ENCODE results near the gene PRKN.
A peak's percentile ranks its signal among the peaks of the same experiment; 100 is the strongest.

Gene PRKN

DNA sequence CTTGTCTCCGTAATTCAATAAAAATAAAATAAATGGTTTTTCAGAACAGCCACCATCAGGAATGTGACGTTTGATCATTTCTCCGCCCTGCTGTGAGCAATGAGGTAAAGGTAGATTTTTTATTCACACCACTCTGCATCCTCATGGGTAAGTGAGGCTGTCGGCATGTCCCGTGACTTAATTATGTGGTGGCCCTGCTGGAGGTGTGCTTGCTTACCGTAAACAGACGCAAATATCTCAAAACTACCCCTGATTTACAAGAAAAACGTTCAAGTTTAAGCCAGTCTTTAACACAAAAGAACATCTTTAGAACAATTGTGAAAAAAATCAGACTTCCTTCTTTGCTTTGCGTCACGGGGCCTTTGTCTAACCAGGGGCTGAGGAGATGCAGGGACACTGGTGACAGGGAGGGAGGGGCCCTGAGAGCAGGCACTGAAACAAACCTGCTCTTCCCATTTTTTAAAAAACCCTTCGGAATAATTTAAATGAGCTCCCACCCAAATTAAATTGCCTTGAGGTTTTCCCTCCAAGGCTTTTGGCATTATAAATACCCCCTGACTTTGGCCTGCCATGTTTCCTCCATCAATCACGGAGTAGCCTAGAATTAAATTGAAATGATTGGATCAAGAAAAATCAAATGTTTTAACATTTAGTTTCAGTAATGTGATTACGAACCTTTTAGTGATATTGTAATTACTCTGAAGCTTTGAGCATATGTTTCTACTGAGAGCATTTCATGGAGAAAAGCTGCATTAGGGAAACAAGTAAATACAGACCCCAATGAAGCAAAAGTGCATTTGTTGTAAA, 13.4 kb downstream of the PRKN start:
- Histone ChIP-seq H3K4me3 (ENCODE audit: low read depth in 1 of 5, low read length in 5 of 5) (no peak overlapping the region), H3K4me1 (ENCODE audit: control insufficient read depth in 5 of 5, insufficient read depth in 5 of 5, low read length in 5 of 5) (peaks cover 0 to 8% (median 0%) of the 10 kb centered on the region in 5 donors), H3K27me3 (ENCODE audit: control insufficient read depth in 5 of 5, insufficient read depth in 4 of 5, low read length in 5 of 5) (no peaks in the 10 kb centered on the region), H3K9me3 (ENCODE audit: control insufficient read depth in 5 of 5, low read length in 5 of 5) (peaks cover 0 to 6% (median 0%) of the 10 kb centered on the region in 5 donors), H3K9ac (ENCODE audit: low read length in 5 of 5) (no peak overlapping the region), H3K27ac (ENCODE audit: low read depth, low read length) (no peak overlapping the region), H3K36me3 (ENCODE audit: control insufficient read depth in 5 of 5, insufficient read depth in 5 of 5, low read length in 5 of 5) (no peaks in the 10 kb centered on the region)

DNA sequence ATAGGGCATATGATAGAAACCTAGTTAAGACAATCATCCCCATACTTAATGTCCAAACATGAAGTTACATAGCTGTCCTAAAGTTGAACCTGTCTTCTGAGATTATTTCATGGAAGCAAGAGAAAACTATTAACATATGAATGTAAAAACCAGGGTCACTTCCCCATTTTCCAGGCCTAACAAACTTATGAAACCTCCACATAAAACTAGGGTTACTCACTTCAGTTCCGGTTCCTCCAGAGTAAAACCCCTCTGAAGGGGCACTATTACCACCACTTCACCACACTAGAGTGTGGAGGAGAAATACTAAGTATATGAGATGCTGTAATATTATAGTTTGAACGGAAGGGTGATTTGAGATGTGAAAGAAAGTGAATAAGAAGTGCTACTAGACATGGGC, 14.9 kb downstream of the PRKN start:
- H3K36me3 ChIP-seq (ENCODE audit: control insufficient read depth in 5 of 5, insufficient read depth in 5 of 5, low read length in 5 of 5), result no peaks in the 10 kb centered on the region

DNA sequence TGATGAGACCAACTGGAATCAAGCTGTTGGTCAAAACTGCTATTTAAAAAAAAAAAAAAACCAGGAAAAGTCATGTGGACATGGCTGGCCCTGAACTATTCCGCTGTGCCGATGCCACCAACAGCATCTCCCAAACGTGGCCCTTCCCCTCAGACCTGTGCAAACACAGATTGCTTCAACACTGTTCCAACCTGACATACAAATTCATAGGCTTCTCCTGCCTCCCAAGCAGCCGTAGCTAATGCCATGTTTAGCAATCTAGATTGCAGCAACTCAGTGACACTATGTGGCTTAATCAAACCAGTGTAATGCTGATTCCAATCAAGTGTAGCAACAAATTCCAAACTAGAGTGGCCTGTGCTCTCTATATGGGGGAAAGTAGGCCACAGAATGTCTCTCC, 16.2 kb downstream of the PRKN start:
- H3K9ac ChIP-seq (ENCODE audit: low read length in 5 of 5), result no peak overlapping the region
- H3K9me3 ChIP-seq (ENCODE audit: control insufficient read depth in 5 of 5, low read length in 5 of 5), result no peaks in the 10 kb centered on the region
- no peaks in the 10 kb centered on the region for H3K27me3 ChIP-seq (ENCODE audit: control insufficient read depth in 5 of 5, insufficient read depth in 4 of 5, low read length in 5 of 5)
- H3K4me3 ChIP-seq (ENCODE audit: low read depth in 1 of 5, low read length in 5 of 5), result no peak overlapping the region
- H3K27ac ChIP-seq (ENCODE audit: low read depth, low read length), result no peak overlapping the region
- H3K36me3 ChIP-seq (ENCODE audit: control insufficient read depth in 5 of 5, insufficient read depth in 5 of 5, low read length in 5 of 5), result no peaks in the 10 kb centered on the region
- peaks cover 0 to 10% (median 2%) of the 10 kb centered on the region in 5 donors for H3K4me1 ChIP-seq (ENCODE audit: control insufficient read depth in 5 of 5, insufficient read depth in 5 of 5, low read length in 5 of 5)

More for the DNA sequence above, 14.9 kb downstream of the PRKN start:
- no peak overlapping the region for H3K4me3 ChIP-seq (ENCODE audit: low read depth in 1 of 5, low read length in 5 of 5)
- no peaks in the 10 kb centered on the region for H3K27me3 ChIP-seq (ENCODE audit: control insufficient read depth in 5 of 5, insufficient read depth in 4 of 5, low read length in 5 of 5)
- no peak overlapping the region for H3K27ac ChIP-seq (ENCODE audit: low read depth, low read length)
- H3K4me1 ChIP-seq (ENCODE audit: control insufficient read depth in 5 of 5, insufficient read depth in 5 of 5, low read length in 5 of 5), result peaks cover 0 to 8% (median 0%) of the 10 kb centered on the region in 5 donors
- no peak overlapping the region for H3K9ac ChIP-seq (ENCODE audit: low read length in 5 of 5)
- peaks cover 0 to 6% (median 0%) of the 10 kb centered on the region in 5 donors for H3K9me3 ChIP-seq (ENCODE audit: control insufficient read depth in 5 of 5, low read length in 5 of 5)

DNA sequence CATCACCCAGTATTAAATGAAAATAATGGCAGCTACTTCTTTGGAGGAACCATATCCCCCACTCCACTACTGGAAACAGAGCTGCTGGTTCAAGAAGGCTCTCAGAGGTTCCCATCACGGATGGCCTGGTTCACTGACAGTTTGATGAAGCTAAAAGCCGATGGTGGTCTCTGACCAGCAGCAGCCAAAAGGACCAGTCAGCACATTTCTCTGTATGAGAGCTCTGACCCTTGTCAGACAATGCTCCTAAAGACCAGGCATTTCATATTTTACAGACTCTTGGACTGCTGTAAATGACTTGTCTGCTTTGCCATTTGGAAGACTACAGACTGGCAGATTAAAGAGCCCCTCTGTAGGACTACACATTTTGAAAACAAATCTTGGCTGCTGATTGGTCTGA, 16.6 kb downstream of the PRKN start:
- no peaks in the 10 kb centered on the region for H3K9me3 ChIP-seq (ENCODE audit: control insufficient read depth in 5 of 5, low read length in 5 of 5)

DNA sequence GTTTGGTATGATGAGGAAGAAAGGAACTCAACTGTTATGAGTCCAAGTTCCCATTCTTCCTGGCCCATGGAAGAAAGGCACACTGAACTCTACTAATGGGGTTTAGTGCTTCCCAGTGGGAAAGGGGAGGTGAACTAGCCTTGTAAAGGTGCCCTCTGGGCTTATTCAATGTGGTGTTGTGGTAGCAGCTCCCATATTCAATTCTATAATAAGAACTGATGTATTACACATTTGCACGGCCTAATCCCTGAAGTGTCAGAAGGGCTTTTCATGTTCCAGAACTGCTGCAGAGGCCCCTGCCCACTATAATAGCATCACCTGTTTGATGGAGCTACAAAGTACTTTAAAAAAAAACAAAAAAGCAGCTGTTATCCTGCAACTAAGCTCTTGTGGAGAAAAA, 17.1 kb downstream of the PRKN start:
- Histone ChIP-seq H3K27ac (ENCODE audit: low read depth, low read length) (no peak overlapping the region), H3K9ac (ENCODE audit: low read length in 5 of 5) (no peak overlapping the region), H3K9me3 (ENCODE audit: control insufficient read depth in 5 of 5, low read length in 5 of 5) (no peaks in the 10 kb centered on the region), H3K27me3 (ENCODE audit: control insufficient read depth in 5 of 5, insufficient read depth in 4 of 5, low read length in 5 of 5) (no peaks in the 10 kb centered on the region), H3K4me3 (ENCODE audit: low read depth in 1 of 5, low read length in 5 of 5) (no peak overlapping the region), H3K36me3 (ENCODE audit: control insufficient read depth in 5 of 5, insufficient read depth in 5 of 5, low read length in 5 of 5) (no peaks in the 10 kb centered on the region), H3K4me1 (ENCODE audit: control insufficient read depth in 5 of 5, insufficient read depth in 5 of 5, low read length in 5 of 5) (peaks cover 2 to 17% (median 9%) of the 10 kb centered on the region in 5 donors)

More for the DNA sequence above, 16.6 kb downstream of the PRKN start:
- H3K4me1 ChIP-seq (ENCODE audit: control insufficient read depth in 5 of 5, insufficient read depth in 5 of 5, low read length in 5 of 5), result peaks cover 0 to 14% (median 5%) of the 10 kb centered on the region in 5 donors
- H3K4me3 ChIP-seq (ENCODE audit: low read depth in 1 of 5, low read length in 5 of 5), result no peak overlapping the region
- no peak overlapping the region for H3K9ac ChIP-seq (ENCODE audit: low read length in 5 of 5)
- no peaks in the 10 kb centered on the region for H3K36me3 ChIP-seq (ENCODE audit: control insufficient read depth in 5 of 5, insufficient read depth in 5 of 5, low read length in 5 of 5)
- no peak overlapping the region for H3K27ac ChIP-seq (ENCODE audit: low read depth, low read length)
- H3K27me3 ChIP-seq (ENCODE audit: control insufficient read depth in 5 of 5, insufficient read depth in 4 of 5, low read length in 5 of 5), result no peaks in the 10 kb centered on the region

DNA sequence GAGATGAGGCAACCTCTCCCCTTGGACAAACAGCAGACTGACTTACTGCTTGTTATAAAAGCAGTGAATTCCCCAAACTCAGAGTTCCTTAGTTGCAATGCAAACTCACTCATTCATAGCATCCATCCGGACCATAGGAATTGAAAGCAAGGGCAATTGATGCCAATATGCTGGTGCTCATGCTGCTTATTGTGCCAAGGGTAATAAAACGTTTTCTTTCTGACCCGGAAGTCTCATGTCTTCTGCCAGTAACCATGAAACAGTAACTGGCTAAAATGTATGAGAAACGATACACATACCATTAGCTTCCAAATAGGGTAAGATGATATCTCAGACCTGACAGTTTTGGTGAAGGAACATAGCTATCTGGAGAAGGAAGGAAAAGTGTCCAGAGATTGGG, 18.1 kb downstream of the PRKN start:
- Histone ChIP-seq H3K36me3 (ENCODE audit: control insufficient read depth in 5 of 5, insufficient read depth in 5 of 5, low read length in 5 of 5) (no peaks in the 10 kb centered on the region), H3K4me3 (ENCODE audit: low read depth in 1 of 5, low read length in 5 of 5) (no peak overlapping the region), H3K4me1 (ENCODE audit: control insufficient read depth in 5 of 5, insufficient read depth in 5 of 5, low read length in 5 of 5) (peaks cover 2 to 17% (median 9%) of the 10 kb centered on the region in 5 donors), H3K27me3 (ENCODE audit: control insufficient read depth in 5 of 5, insufficient read depth in 4 of 5, low read length in 5 of 5) (no peaks in the 10 kb centered on the region), H3K9me3 (ENCODE audit: control insufficient read depth in 5 of 5, low read length in 5 of 5) (no peaks in the 10 kb centered on the region), H3K27ac (ENCODE audit: low read depth, low read length) (no peak overlapping the region), H3K9ac (ENCODE audit: low read length in 5 of 5) (no peak overlapping the region)

DNA sequence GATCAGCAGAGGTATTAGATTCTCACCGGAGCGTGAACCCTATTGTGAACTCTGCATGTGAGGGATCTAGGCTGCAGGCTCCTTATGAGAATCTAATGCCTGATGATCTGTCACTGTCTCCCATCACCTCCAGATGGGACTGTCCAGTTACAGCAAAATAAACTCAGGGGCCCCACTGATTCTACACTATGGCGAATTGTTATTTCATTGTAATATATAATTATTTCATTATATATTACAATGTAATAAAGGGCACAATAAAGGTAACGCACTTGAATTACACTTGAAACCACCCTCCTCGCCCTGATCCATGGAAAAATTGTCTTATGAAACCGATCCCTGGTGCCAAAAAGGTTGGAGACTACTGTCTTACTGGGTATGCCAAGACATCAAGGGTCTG, 18.6 kb downstream of the PRKN start:
- no peak overlapping the region for H3K4me3 ChIP-seq (ENCODE audit: low read depth in 1 of 5, low read length in 5 of 5)
- H3K9ac ChIP-seq (ENCODE audit: low read length in 5 of 5), result no peak overlapping the region
- H3K27ac ChIP-seq (ENCODE audit: low read depth, low read length), result no peak overlapping the region
- no peaks in the 10 kb centered on the region for H3K27me3 ChIP-seq (ENCODE audit: control insufficient read depth in 5 of 5, insufficient read depth in 4 of 5, low read length in 5 of 5)
- H3K9me3 ChIP-seq (ENCODE audit: control insufficient read depth in 5 of 5, low read length in 5 of 5), result no peaks in the 10 kb centered on the region
- peaks cover 2 to 17% (median 9%) of the 10 kb centered on the region in 5 donors for H3K4me1 ChIP-seq (ENCODE audit: control insufficient read depth in 5 of 5, insufficient read depth in 5 of 5, low read length in 5 of 5)
- no peaks in the 10 kb centered on the region for H3K36me3 ChIP-seq (ENCODE audit: control insufficient read depth in 5 of 5, insufficient read depth in 5 of 5, low read length in 5 of 5)

DNA sequence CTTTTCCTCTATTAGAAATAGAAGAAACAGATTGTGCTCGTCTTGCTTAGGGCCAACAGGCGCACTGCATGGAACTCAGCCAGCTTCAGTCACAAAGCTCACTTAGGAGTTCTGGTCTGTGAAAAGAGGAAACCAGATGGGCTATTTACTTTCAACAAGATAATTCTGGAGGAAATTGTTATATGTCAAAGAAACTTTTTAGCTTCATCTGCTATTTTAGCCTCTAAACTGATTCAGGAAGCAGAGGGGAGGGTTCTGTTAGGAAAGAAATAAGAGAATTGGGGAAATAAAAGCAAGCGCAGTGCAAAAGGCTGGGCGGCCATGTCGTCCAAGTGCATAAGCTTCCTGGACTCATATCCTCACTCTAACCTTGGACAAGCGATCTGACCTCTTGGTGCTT, 21.3 kb downstream of the PRKN start:
- Histone ChIP-seq H3K9me3 (ENCODE audit: control insufficient read depth in 5 of 5, low read length in 5 of 5) (no peaks in the 10 kb centered on the region), H3K4me1 (ENCODE audit: control insufficient read depth in 5 of 5, insufficient read depth in 5 of 5, low read length in 5 of 5) (peaks cover 2 to 11% (median 8%) of the 10 kb centered on the region in 5 donors), H3K4me3 (ENCODE audit: low read depth in 1 of 5, low read length in 5 of 5) (peak overlapping the region; percentile 21 to 61 (median 46)), H3K27me3 (ENCODE audit: control insufficient read depth in 5 of 5, insufficient read depth in 4 of 5, low read length in 5 of 5) (no peaks in the 10 kb centered on the region), H3K36me3 (ENCODE audit: control insufficient read depth in 5 of 5, insufficient read depth in 5 of 5, low read length in 5 of 5) (no peaks in the 10 kb centered on the region), H3K9ac (ENCODE audit: low read length in 5 of 5) (peak overlapping the region in 2 of 5 donors; percentile 24 to 40), H3K27ac (ENCODE audit: low read depth, low read length) (peak overlapping the region; percentile 54)

DNA sequence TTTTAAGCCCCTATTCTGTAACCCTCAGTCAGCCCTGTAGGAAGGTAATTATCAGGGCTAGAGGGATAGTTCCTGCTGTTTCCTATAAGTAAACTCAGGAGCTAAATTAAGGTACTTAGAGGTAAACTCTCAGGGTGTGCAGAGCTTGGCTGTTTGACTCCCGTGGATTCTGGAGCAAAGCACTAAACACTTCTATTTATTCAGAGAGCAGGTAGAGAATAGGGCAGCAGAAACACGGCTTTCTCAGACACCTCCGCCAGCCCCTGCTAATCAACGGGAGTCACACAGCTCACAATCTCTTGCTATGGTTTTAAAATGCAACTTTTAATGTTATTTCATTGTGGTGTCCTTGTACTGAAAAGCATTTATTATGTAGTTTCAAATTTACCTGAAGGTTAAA, 21.8 kb downstream of the PRKN start:
- no peaks in the 10 kb centered on the region for H3K27me3 ChIP-seq (ENCODE audit: control insufficient read depth in 5 of 5, insufficient read depth in 4 of 5, low read length in 5 of 5)
- H3K9ac ChIP-seq (ENCODE audit: low read length in 5 of 5), result peak overlapping the region in 1 of 5 donors; percentile 40
- H3K4me1 ChIP-seq (ENCODE audit: control insufficient read depth in 5 of 5, insufficient read depth in 5 of 5, low read length in 5 of 5), result peaks cover 2 to 9% (median 8%) of the 10 kb centered on the region in 5 donors
- H3K36me3 ChIP-seq (ENCODE audit: control insufficient read depth in 5 of 5, insufficient read depth in 5 of 5, low read length in 5 of 5), result no peaks in the 10 kb centered on the region
- no peaks in the 10 kb centered on the region for H3K9me3 ChIP-seq (ENCODE audit: control insufficient read depth in 5 of 5, low read length in 5 of 5)
- no peak overlapping the region for H3K27ac ChIP-seq (ENCODE audit: low read depth, low read length)
- peak overlapping the region in 3 of 5 donors; percentile 21 to 61 (median 47) for H3K4me3 ChIP-seq (ENCODE audit: low read depth in 1 of 5, low read length in 5 of 5)

DNA sequence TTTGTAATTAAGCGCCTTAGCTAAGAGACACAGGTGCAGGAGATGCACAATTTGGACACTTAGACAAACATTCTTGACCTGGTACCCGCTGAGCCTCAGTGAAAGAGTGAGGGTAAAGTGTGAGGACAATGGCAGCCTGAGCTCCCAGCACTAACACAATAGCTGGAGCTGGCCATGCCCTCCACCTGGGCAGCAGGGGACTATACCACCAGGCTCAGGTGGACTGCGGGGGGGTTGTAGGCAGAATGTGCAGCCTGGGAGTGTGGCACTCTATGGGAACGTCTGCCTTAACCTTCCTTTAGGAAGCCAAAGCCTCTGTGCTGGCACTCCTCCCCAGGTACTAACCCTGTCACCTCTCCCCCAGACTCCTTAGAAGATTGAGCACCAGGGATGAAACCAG, 23.6 kb downstream of the PRKN start:
- Histone ChIP-seq H3K27ac (ENCODE audit: low read depth, low read length) (no peak overlapping the region), H3K36me3 (ENCODE audit: control insufficient read depth in 5 of 5, insufficient read depth in 5 of 5, low read length in 5 of 5) (no peaks in the 10 kb centered on the region), H3K27me3 (ENCODE audit: control insufficient read depth in 5 of 5, insufficient read depth in 4 of 5, low read length in 5 of 5) (no peaks in the 10 kb centered on the region), H3K9me3 (ENCODE audit: control insufficient read depth in 5 of 5, low read length in 5 of 5) (no peaks in the 10 kb centered on the region), H3K4me3 (ENCODE audit: low read depth in 1 of 5, low read length in 5 of 5) (no peak overlapping the region), H3K4me1 (ENCODE audit: control insufficient read depth in 5 of 5, insufficient read depth in 5 of 5, low read length in 5 of 5) (peaks cover 2 to 11% (median 9%) of the 10 kb centered on the region in 5 donors), H3K9ac (ENCODE audit: low read length in 5 of 5) (no peak overlapping the region)
